GM18907 (cell line): ENCODE results near the gene DBF4.
"Not testable (repeated sequence)": the region's sequence is repeated elsewhere in the genome, so short reads cannot be mapped to it uniquely, and the experiment has no call there.

ENCODE experiments used
- ATAC-seq: cut with Tn5 transposase; IDR thresholded peaks from one replicate; pipeline ENCODE4 v1.9.1; 2021; ENCODE audit warnings: mild to moderate bottlenecking, moderate library complexity; ENCODE audit not compliant: unreplicated experiment

DBF4 gene

DNA sequence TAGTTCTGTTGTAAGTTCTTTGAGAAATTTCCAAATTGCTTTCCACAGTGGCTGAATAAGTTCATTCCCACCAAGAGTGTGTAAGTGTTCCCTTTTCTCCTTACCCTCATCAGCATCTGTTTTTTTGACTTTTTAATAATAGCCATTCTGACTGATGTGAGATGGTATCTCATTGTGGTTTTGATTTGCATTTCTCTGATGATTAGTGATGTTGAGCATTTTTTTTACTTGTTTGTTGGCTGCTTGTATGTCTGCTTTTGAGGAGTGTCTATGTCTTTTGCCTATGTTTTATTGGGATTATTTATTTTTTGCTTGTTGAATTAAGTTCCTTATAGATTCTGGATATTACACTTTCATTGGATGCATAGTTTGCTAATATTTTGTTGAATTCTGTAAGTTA is 69.6 kb downstream of the DBF4 start:
- ATAC-seq, result not testable (repeated sequence)

GRCh38 chr7:87948371-87948770 is 72.1 kb downstream of the DBF4 start:
- ATAC-seq, result no peak
